Nephron (organoid): ENCODE measurements around the gene R3HDM2.
A peak's percentile ranks its signal among the peaks of the same experiment; 100 is the strongest.

Source experiments
- H3K27ac Mint-ChIP-seq, 3 experiments: 2 replicates each; pipeline ENCODE4 v1.8.0; 2020; ENCODE audit warnings: mixed read lengths in 3 of 3, mild to moderate bottlenecking in 2 of 3, moderate library complexity in 1 of 3
- H3K27me3 Mint-ChIP-seq: 2 replicates; pipeline ENCODE4 v1.8.0; 2021; ENCODE audit warnings: low read depth, mild to moderate bottlenecking, moderate library complexity, mixed read lengths
- H3K36me3 Mint-ChIP-seq: 2 replicates; pipeline ENCODE4 v1.8.0; 2020; ENCODE audit warnings: low read depth, mixed read lengths
- H3K4me1 Mint-ChIP-seq: 2 replicates; pipeline ENCODE4 v1.8.0; 2020; ENCODE audit warnings: mixed read lengths
- H3K4me3 Mint-ChIP-seq, 3 experiments: 2 replicates each; pipeline ENCODE4 v1.8.0; 2020; ENCODE audit warnings: mild to moderate bottlenecking in 3 of 3, mixed read lengths in 3 of 3, moderate library complexity in 2 of 3
- H3K9me3 Mint-ChIP-seq: 2 replicates; pipeline ENCODE4 v1.8.0; 2020; ENCODE audit warnings: mixed read lengths
- TF ChIP-seq, protein P1 (sequence below), 3 experiments: fragments of 200-600 bp; sonication (generic); IDR thresholded peaks; one replicate each; pipeline ENCODE4 v1.5.0; 2021; ENCODE audit warnings: antibody characterized with exemption in 3 of 3; ENCODE audit not compliant: unreplicated experiment in 3 of 3

R3HDM2 gene

DNA sequence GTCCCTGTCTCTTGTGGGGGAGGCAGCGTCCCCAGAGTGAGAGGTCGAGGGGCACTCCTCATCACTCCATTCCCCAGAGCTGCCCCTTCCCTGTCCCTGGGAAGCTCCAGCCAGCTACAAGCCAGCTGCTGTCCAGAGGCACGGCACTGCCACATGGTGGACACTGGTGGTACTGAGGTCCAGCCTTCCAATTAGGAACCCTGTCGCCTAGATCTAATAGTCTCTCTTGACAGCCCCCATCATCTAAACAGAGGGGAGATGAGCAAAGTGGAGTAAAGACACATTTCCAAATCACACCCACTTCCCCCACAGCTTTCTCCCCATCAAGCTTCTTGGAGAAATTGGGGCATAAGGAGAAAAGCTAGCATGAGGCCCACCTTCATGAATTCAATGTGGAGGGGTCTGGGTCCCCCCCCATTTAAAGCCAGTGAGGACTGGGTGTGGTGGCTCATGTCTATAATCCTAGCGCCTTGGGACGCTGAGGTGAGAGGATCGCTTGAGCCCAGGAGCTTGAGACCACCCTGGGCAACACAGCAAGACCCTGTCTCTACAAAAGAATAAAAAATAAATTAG is 22.2 kb upstream of the R3HDM2 start:
- H3K27me3 Mint-ChIP-seq, result peaks cover 4% of the 10 kb centered on the region
- peak overlapping the region; percentile 38 to 69 (median 58) for H3K27ac Mint-ChIP-seq
- H3K4me1 Mint-ChIP-seq, result peaks cover 43% of the 10 kb centered on the region
- H3K36me3 Mint-ChIP-seq, result no peaks in the 10 kb centered on the region
- TF ChIP-seq, protein P1, sequence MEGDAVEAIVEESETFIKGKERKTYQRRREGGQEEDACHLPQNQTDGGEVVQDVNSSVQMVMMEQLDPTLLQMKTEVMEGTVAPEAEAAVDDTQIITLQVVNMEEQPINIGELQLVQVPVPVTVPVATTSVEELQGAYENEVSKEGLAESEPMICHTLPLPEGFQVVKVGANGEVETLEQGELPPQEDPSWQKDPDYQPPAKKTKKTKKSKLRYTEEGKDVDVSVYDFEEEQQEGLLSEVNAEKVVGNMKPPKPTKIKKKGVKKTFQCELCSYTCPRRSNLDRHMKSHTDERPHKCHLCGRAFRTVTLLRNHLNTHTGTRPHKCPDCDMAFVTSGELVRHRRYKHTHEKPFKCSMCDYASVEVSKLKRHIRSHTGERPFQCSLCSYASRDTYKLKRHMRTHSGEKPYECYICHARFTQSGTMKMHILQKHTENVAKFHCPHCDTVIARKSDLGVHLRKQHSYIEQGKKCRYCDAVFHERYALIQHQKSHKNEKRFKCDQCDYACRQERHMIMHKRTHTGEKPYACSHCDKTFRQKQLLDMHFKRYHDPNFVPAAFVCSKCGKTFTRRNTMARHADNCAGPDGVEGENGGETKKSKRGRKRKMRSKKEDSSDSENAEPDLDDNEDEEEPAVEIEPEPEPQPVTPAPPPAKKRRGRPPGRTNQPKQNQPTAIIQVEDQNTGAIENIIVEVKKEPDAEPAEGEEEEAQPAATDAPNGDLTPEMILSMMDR (IDR thresholded peaks at IDR 0.05; ENCODE audit: unreplicated experiment in 3 of 3), result peak; percentile 85 to 89 (median 87)
- H3K4me3 Mint-ChIP-seq, result peak overlapping the region in 1 of 3 experiments; percentile 41
- H3K9me3 Mint-ChIP-seq, result no peaks in the 10 kb centered on the region

DNA sequence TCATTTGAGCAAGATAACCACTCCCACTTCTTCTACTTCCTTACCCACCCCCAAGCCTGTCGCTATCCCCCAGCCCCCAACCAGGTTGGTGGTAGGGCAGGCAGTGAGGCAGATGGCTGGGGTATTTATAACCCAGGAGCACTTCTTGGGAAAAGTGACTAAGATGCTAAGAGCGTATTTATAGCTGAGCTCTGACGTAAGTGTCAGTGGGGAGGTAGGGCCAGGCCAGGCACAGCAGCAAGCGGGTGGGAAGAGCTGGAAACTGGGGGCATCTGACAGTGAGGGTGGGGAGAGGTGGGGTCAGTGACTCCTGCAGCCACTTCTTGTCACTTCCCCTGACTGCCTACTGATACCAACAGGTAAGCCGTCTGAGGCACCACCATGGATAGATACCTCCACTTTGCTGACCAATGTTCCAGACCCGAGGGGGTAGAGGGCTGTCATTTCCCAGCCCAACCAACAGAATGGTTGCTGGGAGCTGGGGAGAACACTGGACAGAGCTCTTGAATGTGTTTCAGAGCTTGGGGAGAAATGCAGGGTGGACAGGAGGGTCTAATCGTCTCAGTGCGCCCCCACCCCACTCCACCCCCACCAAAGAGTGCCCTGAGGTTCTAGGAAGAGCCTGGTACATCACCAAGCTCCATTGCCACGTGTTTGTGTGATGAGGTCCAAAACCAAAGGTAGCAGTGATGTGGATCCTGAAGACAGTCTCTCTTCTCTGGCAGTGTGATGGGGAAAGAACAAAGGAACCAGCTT is 21.5 kb upstream of the R3HDM2 start:
- Mint-ChIP-seq H3K27ac (peak overlapping the region; percentile 38 to 69 (median 58)), H3K4me3 (no peak overlapping the region), H3K9me3 (no peaks in the 10 kb centered on the region), H3K4me1 (peaks cover 43% of the 10 kb centered on the region), H3K36me3 (no peaks in the 10 kb centered on the region), H3K27me3 (peaks cover 4% of the 10 kb centered on the region)
- TF ChIP-seq, protein P1 (IDR thresholded peaks at IDR 0.05; ENCODE audit: unreplicated experiment in 3 of 3), result no peak

DNA sequence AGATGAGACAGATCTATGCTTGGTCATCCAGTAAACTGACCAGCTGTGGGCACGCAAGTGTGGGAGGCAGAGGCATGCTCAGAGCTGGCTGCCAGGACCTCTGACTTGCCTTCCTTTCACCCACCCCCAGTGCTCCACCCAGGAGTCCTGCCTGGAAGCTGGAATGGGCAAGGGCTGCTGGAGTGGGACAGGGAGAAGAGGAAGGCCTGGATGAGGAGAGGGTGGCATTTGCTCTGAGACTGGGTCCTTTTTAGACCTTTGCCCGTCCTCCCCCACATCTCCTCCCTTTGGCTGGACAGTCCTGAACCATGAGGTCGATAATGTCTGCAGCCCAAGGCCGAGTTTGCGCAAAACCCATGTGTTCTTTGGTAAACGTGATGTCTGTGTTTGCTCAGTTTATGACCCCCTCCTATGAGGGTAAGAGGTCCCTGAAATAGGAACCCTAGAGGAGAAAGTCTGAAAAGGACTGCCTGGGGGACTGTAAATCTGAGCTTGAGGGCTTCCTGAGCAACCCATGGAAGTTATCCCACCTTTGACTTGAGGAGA is 20.5 kb upstream of the R3HDM2 start:
- Mint-ChIP-seq H3K27me3 (peaks cover 4% of the 10 kb centered on the region), H3K4me1 (peaks cover 37% of the 10 kb centered on the region), H3K4me3 (no peak overlapping the region), H3K27ac (no peak overlapping the region), H3K9me3 (no peaks in the 10 kb centered on the region), H3K36me3 (no peaks in the 10 kb centered on the region)
- TF ChIP-seq, protein P1 (IDR thresholded peaks at IDR 0.05; ENCODE audit: unreplicated experiment in 3 of 3), result no peak

DNA sequence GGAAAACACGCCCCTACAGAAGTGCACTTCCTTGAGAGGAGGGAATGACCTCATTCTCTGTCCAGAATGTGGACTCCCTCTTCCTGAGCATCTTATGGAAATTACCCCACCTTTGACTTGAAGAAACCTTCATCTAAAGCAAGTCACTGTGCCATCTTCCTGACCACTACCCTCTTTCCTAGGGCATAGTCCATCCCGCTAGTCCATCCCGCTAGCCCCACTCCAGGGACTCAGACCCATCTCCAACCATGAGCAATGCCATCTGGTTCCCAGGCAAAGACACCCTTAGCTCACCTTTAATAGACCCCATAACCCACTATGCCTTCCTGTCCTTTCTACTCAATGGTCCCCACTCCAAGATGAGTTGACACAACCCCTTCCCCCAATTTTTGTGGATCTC is 19.2 kb upstream of the R3HDM2 start:
- TF ChIP-seq, protein P1 (IDR thresholded peaks at IDR 0.05; ENCODE audit: unreplicated experiment in 3 of 3), result no peak
- H3K27me3 Mint-ChIP-seq, result no peaks in the 10 kb centered on the region

DNA sequence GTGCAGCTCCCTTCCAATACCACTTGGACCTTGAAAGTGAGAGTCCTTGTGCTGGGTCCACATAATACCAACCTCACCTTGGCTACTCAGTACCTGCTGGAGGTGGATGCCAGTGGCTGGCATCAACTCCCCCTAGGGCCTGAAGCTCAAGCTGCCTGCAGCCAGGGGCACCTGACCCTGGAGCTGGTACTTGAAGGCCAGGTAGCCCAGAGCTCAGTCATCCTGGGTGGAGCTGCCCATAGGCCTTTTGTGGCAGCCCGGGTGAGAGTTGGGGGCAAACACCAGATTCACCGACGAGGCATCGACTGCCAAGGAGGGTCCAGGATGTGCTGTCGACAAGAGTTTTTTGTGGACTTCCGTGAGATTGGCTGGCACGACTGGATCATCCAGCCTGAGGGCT is 18.5 kb upstream of the R3HDM2 start:
- Mint-ChIP-seq H3K36me3 (no peaks in the 10 kb centered on the region), H3K4me3 (no peak overlapping the region), H3K4me1 (peaks cover 18% of the 10 kb centered on the region), H3K9me3 (no peaks in the 10 kb centered on the region), H3K27me3 (no peaks in the 10 kb centered on the region), H3K27ac (no peak overlapping the region)
- TF ChIP-seq, protein P1 (IDR thresholded peaks at IDR 0.05; ENCODE audit: unreplicated experiment in 3 of 3), result no peak

More for the DNA sequence above, 19.2 kb upstream of the R3HDM2 start:
- Mint-ChIP-seq H3K36me3 (no peaks in the 10 kb centered on the region), H3K4me1 (peaks cover 25% of the 10 kb centered on the region), H3K4me3 (no peak overlapping the region), H3K27ac (no peak overlapping the region), H3K9me3 (no peaks in the 10 kb centered on the region)
